ENCODE data around the gene PRR20G.
A peak's percentile ranks its signal among the peaks of the same experiment; 100 is the strongest.

DNA sequence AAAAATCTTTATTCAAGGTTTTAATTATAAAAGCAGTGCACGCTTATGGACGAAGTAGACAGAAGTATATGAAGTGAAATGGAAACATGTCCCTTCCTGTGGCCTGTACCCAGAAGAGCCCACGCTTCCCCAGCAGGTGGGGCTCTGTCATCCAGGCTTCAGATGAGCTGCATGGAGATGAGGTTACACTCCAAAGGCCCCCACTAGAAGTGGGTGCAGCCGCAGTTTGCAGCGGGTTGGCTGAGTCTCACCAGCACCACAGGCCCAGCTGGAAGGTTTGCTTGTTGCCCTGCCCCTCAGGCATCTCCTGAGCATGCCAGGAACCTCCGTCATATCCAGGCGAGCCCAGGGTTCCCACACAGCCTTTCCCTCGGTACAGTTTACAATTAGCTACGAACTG, 33.1 kb downstream of the PRR20G start:
- TF ChIP-seq, protein P1, sequence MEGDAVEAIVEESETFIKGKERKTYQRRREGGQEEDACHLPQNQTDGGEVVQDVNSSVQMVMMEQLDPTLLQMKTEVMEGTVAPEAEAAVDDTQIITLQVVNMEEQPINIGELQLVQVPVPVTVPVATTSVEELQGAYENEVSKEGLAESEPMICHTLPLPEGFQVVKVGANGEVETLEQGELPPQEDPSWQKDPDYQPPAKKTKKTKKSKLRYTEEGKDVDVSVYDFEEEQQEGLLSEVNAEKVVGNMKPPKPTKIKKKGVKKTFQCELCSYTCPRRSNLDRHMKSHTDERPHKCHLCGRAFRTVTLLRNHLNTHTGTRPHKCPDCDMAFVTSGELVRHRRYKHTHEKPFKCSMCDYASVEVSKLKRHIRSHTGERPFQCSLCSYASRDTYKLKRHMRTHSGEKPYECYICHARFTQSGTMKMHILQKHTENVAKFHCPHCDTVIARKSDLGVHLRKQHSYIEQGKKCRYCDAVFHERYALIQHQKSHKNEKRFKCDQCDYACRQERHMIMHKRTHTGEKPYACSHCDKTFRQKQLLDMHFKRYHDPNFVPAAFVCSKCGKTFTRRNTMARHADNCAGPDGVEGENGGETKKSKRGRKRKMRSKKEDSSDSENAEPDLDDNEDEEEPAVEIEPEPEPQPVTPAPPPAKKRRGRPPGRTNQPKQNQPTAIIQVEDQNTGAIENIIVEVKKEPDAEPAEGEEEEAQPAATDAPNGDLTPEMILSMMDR (IDR thresholded peaks at IDR 0.05; ENCODE audit: control extremely low read depth in 1 of 3, insufficient read depth in 1 of 3, low read depth in 1 of 3, low read length in 3 of 3) = peak in 1 of 3 experiments; percentile 20; a peak in 1 of 4 replicates
- TF ChIP-seq, protein P2, sequence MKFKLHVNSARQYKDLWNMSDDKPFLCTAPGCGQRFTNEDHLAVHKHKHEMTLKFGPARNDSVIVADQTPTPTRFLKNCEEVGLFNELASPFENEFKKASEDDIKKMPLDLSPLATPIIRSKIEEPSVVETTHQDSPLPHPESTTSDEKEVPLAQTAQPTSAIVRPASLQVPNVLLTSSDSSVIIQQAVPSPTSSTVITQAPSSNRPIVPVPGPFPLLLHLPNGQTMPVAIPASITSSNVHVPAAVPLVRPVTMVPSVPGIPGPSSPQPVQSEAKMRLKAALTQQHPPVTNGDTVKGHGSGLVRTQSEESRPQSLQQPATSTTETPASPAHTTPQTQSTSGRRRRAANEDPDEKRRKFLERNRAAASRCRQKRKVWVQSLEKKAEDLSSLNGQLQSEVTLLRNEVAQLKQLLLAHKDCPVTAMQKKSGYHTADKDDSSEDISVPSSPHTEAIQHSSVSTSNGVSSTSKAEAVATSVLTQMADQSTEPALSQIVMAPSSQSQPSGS (IDR thresholded peaks at IDR 0.05; ENCODE audit: low read length) = no peak
- TF ChIP-seq HDAC6 (IDR thresholded peaks at IDR 0.05; ENCODE audit: low read depth, low read length) (no peak), TAF1 (IDR thresholded peaks at IDR 0.05; ENCODE audit: low read depth, low read length) (no peak), POLR2A (IDR thresholded peaks at IDR 0.05; ENCODE audit: control extremely low read depth in 1 of 2, low read depth in 2 of 2, low read length in 2 of 2) (no peak), EZH2 (IDR thresholded peaks at IDR 0.05; ENCODE audit: low read depth, low read length, severe bottlenecking) (no peak), EP300 (IDR thresholded peaks at IDR 0.05; ENCODE audit: borderline replicate concordance in 1 of 2, low read depth in 2 of 2, low read length in 2 of 2) (no peak), GABPA (IDR thresholded peaks at IDR 0.05; ENCODE audit: borderline replicate concordance, insufficient read depth, low read length) (no peak), POLR2AphosphoS5 (IDR thresholded peaks at IDR 0.05; ENCODE audit: low read depth, low read length) (no peak), EGR1 (IDR thresholded peaks at IDR 0.05; ENCODE audit: borderline replicate concordance, low read depth, low read length) (no peak), POU5F1 (IDR thresholded peaks at IDR 0.05; ENCODE audit: low read depth, low read length) (no peak), SRF (IDR thresholded peaks at IDR 0.05; ENCODE audit: low read depth, low read length) (no peak), RAD21 (IDR thresholded peaks at IDR 0.05 in 1 of 2, conservative IDR thresholded peaks at IDR 0.05 in 1 of 2; ENCODE audit: low read depth in 2 of 2, low read length in 2 of 2) (peak in 1 of 2 experiments; percentile 29; a peak in 2 of 4 replicates)
- TF ChIP-seq, protein P3, sequence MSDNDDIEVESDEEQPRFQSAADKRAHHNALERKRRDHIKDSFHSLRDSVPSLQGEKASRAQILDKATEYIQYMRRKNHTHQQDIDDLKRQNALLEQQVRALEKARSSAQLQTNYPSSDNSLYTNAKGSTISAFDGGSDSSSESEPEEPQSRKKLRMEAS (IDR thresholded peaks at IDR 0.05) = no peak
